H9 (cell line): ENCODE results near the gene C17orf114.

Source experiments
- DNase-seq: peaks from one replicate; pipeline ENCODE4 v3.0.0-alpha.2; 2017
- H2AFZ ChIP-seq: one replicate; pipeline ENCODE4 v1.6.1; 2013; ENCODE audit warnings: mild to moderate bottlenecking, low read length, control low read depth, moderate library complexity
- H2AK5ac ChIP-seq: 2 replicates; pipeline ENCODE4 v1.6.1; 2013; ENCODE audit warnings: low read length, control low read depth, mixed read lengths; ENCODE audit not compliant: insufficient read length
- H2BK120ac ChIP-seq: one replicate; pipeline ENCODE4 v1.6.1; 2013; ENCODE audit warnings: low read depth, mild to moderate bottlenecking, low read length, control low read depth, inconsistent platforms; ENCODE audit not compliant: poor library complexity, severe bottlenecking
- H2BK12ac ChIP-seq: 2 replicates; pipeline ENCODE4 v1.6.1; 2013; ENCODE audit warnings: low read length, control low read depth, mixed read lengths, low read depth; ENCODE audit not compliant: insufficient read length
- H2BK15ac ChIP-seq: 2 replicates; pipeline ENCODE4 v1.6.1; 2013; ENCODE audit warnings: low read depth, low read length, control low read depth
- H2BK20ac ChIP-seq: one replicate; pipeline ENCODE4 v1.6.1; 2013; ENCODE audit warnings: low read depth, mild to moderate bottlenecking, low read length, control low read depth, inconsistent platforms; ENCODE audit not compliant: poor library complexity, severe bottlenecking
- H2BK5ac ChIP-seq: 2 replicates; pipeline ENCODE4 v1.6.1; 2013; ENCODE audit warnings: low read length, control low read depth, mixed read lengths; ENCODE audit not compliant: insufficient read length
- H3K14ac ChIP-seq: 2 replicates; pipeline ENCODE4 v1.6.1; 2013; ENCODE audit warnings: low read length, control low read depth; ENCODE audit not compliant: insufficient read depth
- H3K18ac ChIP-seq: 2 replicates; pipeline ENCODE4 v1.6.1; 2013; ENCODE audit warnings: low read depth, mild to moderate bottlenecking, mixed read lengths, low read length, control low read depth; ENCODE audit not compliant: insufficient read length
- H3K23ac ChIP-seq: 2 replicates; pipeline ENCODE4 v1.6.1; 2013; ENCODE audit warnings: low read length, control low read depth, mixed read lengths, low read depth; ENCODE audit not compliant: insufficient read length
- H3K23me2 ChIP-seq: 2 replicates; pipeline ENCODE4 v1.6.1; 2013; ENCODE audit warnings: low read depth, mild to moderate bottlenecking, mixed read lengths, low read length, control low read depth; ENCODE audit not compliant: insufficient read length, poor library complexity, severe bottlenecking
- H3K27ac ChIP-seq: 2 replicates; pipeline ENCODE4 v1.5.1; 2013; ENCODE audit warnings: low read length, control low read depth, mixed read lengths, low read depth; ENCODE audit not compliant: insufficient read length
- H3K27me3 ChIP-seq: 2 replicates; pipeline ENCODE4 v1.6.1; 2013; ENCODE audit warnings: low read length, control low read depth, inconsistent platforms; ENCODE audit not compliant: insufficient read depth
- H3K4ac ChIP-seq: 2 replicates; pipeline ENCODE4 v1.6.1; 2013; ENCODE audit warnings: low read depth, mild to moderate bottlenecking, control low read depth, inconsistent platforms, low read length, moderate library complexity
- H3K4me1 ChIP-seq: 2 replicates; pipeline ENCODE4 v1.6.1; 2013; ENCODE audit warnings: low read length, control low read depth, inconsistent platforms; ENCODE audit not compliant: insufficient read depth
- H3K4me2 ChIP-seq: 2 replicates; pipeline ENCODE4 v1.6.1; 2013; ENCODE audit warnings: low read length, control low read depth, mixed read lengths; ENCODE audit not compliant: insufficient read length, insufficient read depth
- H3K56ac ChIP-seq: 2 replicates; pipeline ENCODE4 v1.6.1; 2013; ENCODE audit warnings: low read depth, mild to moderate bottlenecking, mixed read lengths, low read length, control low read depth; ENCODE audit not compliant: insufficient read length
- H3K79me1 ChIP-seq: 2 replicates; pipeline ENCODE4 v1.6.1; 2013; ENCODE audit warnings: low read depth, mild to moderate bottlenecking, moderate library complexity, low read length, control low read depth, inconsistent platforms; ENCODE audit not compliant: insufficient read depth, poor library complexity, severe bottlenecking
- H3K79me2 ChIP-seq: 2 replicates; pipeline ENCODE4 v1.6.1; 2013; ENCODE audit warnings: low read length, control low read depth, inconsistent platforms; ENCODE audit not compliant: insufficient read depth
- H3K9ac ChIP-seq: 2 replicates; pipeline ENCODE4 v1.6.1; 2013; ENCODE audit warnings: low read length, control low read depth, mixed read lengths; ENCODE audit not compliant: insufficient read length; ENCODE audit errors: extremely low read depth
- H3K9me3 ChIP-seq: one replicate; pipeline ENCODE4 v1.6.1; 2013; ENCODE audit warnings: low read depth, low read length, inconsistent platforms; ENCODE audit not compliant: control insufficient read depth
- H3T11ph ChIP-seq: one replicate; pipeline ENCODE4 v1.6.1; 2013; ENCODE audit warnings: mild to moderate bottlenecking, low read length, control low read depth, inconsistent platforms
- H4K20me1 ChIP-seq: one replicate; pipeline ENCODE4 v1.6.1; 2013; ENCODE audit not compliant: control insufficient read depth, insufficient read length, insufficient read depth
- H4K5ac ChIP-seq: 2 replicates; pipeline ENCODE4 v1.6.1; 2013; ENCODE audit warnings: low read depth, mild to moderate bottlenecking, mixed read lengths, low read length, control low read depth; ENCODE audit not compliant: insufficient read length
- H4K8ac ChIP-seq: replicated peaks from 2 replicates; pipeline ENCODE4 v1.6.1; 2013; ENCODE audit warnings: low read length, control low read depth, mixed read lengths, low read depth; ENCODE audit not compliant: insufficient read length
- H4K91ac ChIP-seq: 2 replicates; pipeline ENCODE4 v1.6.1; 2013; ENCODE audit warnings: low read depth, mild to moderate bottlenecking, moderate library complexity, mixed read lengths, low read length, control low read depth; ENCODE audit not compliant: insufficient read length
- H3K27ac Mint-ChIP-seq, 3 experiments: 2 replicates in 2 of 3; 3 replicates in 1 of 3; pipeline ENCODE4 v1.8.0; 2020 to 2021; ENCODE audit warnings: mixed read lengths in 3 of 3, mild to moderate bottlenecking in 1 of 3, moderate library complexity in 1 of 3
- H3K27me3 Mint-ChIP-seq: 2 replicates; pipeline ENCODE4 v1.8.0; 2021; ENCODE audit warnings: low read depth, mild to moderate bottlenecking, moderate library complexity, mixed read lengths
- H3K36me3 Mint-ChIP-seq, 3 experiments: 2 replicates in 2 of 3; 3 replicates in 1 of 3; pipeline ENCODE4 v1.8.0; 2020 to 2021; ENCODE audit warnings: low read depth in 3 of 3, mixed read lengths in 3 of 3; ENCODE audit not compliant: insufficient read depth in 1 of 3
- H3K4me1 Mint-ChIP-seq, 2 experiments: 2 replicates each; pipeline ENCODE4 v1.8.0; 2020; ENCODE audit warnings: mixed read lengths in 2 of 2
- H3K4me3 Mint-ChIP-seq, 2 experiments: 2 replicates in 1 of 2; 3 replicates in 1 of 2; pipeline ENCODE4 v1.8.0; 2020 to 2021; ENCODE audit warnings: mild to moderate bottlenecking in 2 of 2, mixed read lengths in 2 of 2, moderate library complexity in 1 of 2
- H3K9me3 Mint-ChIP-seq, 2 experiments: 2 replicates in 1 of 2; 3 replicates in 1 of 2; pipeline ENCODE4 v1.8.0; 2020; ENCODE audit warnings: mild to moderate bottlenecking in 2 of 2, mixed read lengths in 2 of 2, moderate library complexity in 1 of 2
- WGBS: extraction: QIAGEN DNeasy Blood & Tissue Kit; methylation state at CpG from one replicate; pipeline ENCODE4 v1.1.7; 2013; ENCODE audit warnings: missing lambda C conversion rate, low lambda C conversion rate, mixed read lengths; ENCODE audit not compliant: insufficient read length; ENCODE audit errors: extremely low coverage; 5-methylcytosine and 5-hydroxymethylcytosine counted together
- TF ChIP-seq, protein P1 (sequence below): fragments of 200-600 bp; sonication (generic); conservative IDR thresholded peaks from 3 replicates; pipeline ENCODE4 v1.8.0; 2021; ENCODE audit warnings: antibody characterized with exemption, mild to moderate bottlenecking

The C17orf114 gene

DNA sequence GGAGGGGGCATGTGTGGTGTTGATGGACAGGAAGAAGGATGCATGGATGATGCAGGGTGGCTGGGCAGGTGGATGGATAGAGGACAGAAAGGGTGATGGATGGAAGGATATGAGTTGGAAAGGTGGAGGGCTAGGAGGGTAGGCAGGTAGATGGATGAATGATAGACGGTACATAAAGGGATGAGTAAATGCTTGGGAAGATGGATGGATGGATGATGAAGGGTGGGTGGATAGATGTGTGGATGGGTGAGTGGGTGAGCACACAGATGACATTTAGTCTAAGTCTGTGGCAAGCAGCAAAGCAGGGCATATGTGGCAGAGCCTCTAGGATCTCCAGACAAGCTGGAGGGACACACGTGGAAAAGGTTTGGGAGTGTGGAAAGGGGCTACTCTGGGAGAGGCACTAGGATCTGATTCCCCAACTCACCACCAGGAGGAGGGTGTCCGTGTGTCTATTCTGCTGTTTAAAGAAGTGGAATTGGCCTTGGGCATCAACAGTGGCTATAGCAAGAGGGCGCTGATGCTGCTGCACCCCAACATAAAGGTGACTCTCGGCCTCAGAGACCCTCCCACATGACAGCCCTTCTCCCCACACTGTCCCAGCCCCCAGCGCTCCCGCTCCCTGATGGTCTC is 13.0 kb upstream of the C17orf114 start:
- H3K4me3 Mint-ChIP-seq, result no peak overlapping the region
- Histone ChIP-seq H2BK120ac (no peak overlapping the region), H4K91ac (no peak overlapping the region), H3T11ph (no peak overlapping the region), H4K8ac (no peak overlapping the region), H2AFZ (no peak overlapping the region), H3K9ac (no peak overlapping the region), H4K5ac (no peak overlapping the region), H3K4ac (no peak overlapping the region), H3K27me3 (no peaks in the 10 kb centered on the region), H3K9me3 (no peaks in the 10 kb centered on the region), H3K56ac (no peak overlapping the region), H3K14ac (no peak overlapping the region), H2BK15ac (no peak overlapping the region), H3K79me1 (no peaks in the 10 kb centered on the region), H3K4me1 (no peaks in the 10 kb centered on the region), H3K79me2 (no peaks in the 10 kb centered on the region), H2BK20ac (no peak overlapping the region), H3K23me2 (no peaks in the 10 kb centered on the region), H3K4me2 (no peak overlapping the region), H3K23ac (no peak overlapping the region), H2BK12ac (no peak overlapping the region), H3K18ac (no peak overlapping the region), H2AK5ac (no peak overlapping the region), H3K27ac (no peak overlapping the region), H4K20me1 (no peaks in the 10 kb centered on the region), H2BK5ac (no peak overlapping the region)
- DNase-seq, result no peak
- peaks cover 23 to 65% (median 58%) of the 10 kb centered on the region in 3 experiments for H3K36me3 Mint-ChIP-seq
- H3K9me3 Mint-ChIP-seq, result peaks cover 2% of the 10 kb centered on the region in 2 experiments; a peak in 4 of 5 replicates
- TF ChIP-seq, protein P1, sequence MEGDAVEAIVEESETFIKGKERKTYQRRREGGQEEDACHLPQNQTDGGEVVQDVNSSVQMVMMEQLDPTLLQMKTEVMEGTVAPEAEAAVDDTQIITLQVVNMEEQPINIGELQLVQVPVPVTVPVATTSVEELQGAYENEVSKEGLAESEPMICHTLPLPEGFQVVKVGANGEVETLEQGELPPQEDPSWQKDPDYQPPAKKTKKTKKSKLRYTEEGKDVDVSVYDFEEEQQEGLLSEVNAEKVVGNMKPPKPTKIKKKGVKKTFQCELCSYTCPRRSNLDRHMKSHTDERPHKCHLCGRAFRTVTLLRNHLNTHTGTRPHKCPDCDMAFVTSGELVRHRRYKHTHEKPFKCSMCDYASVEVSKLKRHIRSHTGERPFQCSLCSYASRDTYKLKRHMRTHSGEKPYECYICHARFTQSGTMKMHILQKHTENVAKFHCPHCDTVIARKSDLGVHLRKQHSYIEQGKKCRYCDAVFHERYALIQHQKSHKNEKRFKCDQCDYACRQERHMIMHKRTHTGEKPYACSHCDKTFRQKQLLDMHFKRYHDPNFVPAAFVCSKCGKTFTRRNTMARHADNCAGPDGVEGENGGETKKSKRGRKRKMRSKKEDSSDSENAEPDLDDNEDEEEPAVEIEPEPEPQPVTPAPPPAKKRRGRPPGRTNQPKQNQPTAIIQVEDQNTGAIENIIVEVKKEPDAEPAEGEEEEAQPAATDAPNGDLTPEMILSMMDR, result peak; percentile 65
- H3K4me1 Mint-ChIP-seq, result no peaks in the 10 kb centered on the region
- H3K27ac Mint-ChIP-seq, result peak overlapping the region in 1 of 3 experiments; percentile 30; a peak in 1 of 7 replicates
- WGBS, result 100% methylated on average over 1 of the region's 7 CpGs
- no peaks in the 10 kb centered on the region for H3K27me3 Mint-ChIP-seq
